Measurements from ENCODE around the gene DPH2. TPM values are rescaled to one million over a fixed set of nuclear protein-coding genes. Genes with fewer than 3 reads are reported as not detected.
A peak's percentile ranks its signal among the peaks of the same experiment; 100 is the strongest.

Gene DPH2
- 10 to 100 TPM; 12.8 to 25.5 (median 19.6) TPM for polyA plus RNA-seq (ENCODE audit: insufficient read depth in 1 of 5, insufficient read length in 5 of 5, low replicate concordance in 1 of 5)
- long read RNA-seq, donor 1, partial matches to known transcripts, result 0 of 2 reads
- long read RNA-seq, donor 1, other reads (novel, unspliced or antisense), result 0 of 2 reads
- long read RNA-seq, donor 2, partial matches to known transcripts, result 6 of 6 reads
- long read RNA-seq, donor 2, other reads (novel, unspliced or antisense), result 0 of 6 reads
- long read RNA-seq, donor 3, partial matches to known transcripts, result 0 of 5 reads
- long read RNA-seq, donor 3, other reads (novel, unspliced or antisense), result 0 of 5 reads
- long read RNA-seq, donor 4, partial matches to known transcripts, result 0 of 3 reads
- long read RNA-seq, donor 4, other reads (novel, unspliced or antisense), result 0 of 3 reads
- long read RNA-seq, donor 5, partial matches to known transcripts, result 0 of 3 reads
- long read RNA-seq, donor 5, other reads (novel, unspliced or antisense), result 0 of 3 reads
- long read RNA-seq, donor 6, partial matches to known transcripts, result 5 of 9 reads
- long read RNA-seq, donor 6, other reads (novel, unspliced or antisense), result 0 of 9 reads
- long read RNA-seq, donor 7, partial matches to known transcripts, result 0 of 3 reads
- long read RNA-seq, donor 7, other reads (novel, unspliced or antisense), result 0 of 3 reads
- long read RNA-seq, donor 8, partial matches to known transcripts, result 0 of 4 reads
- long read RNA-seq, donor 8, other reads (novel, unspliced or antisense), result 0 of 4 reads

- DNase-seq, result peak; percentile 93 to 95
Observed at GRCh38 chr1:43969746-43970466, at the start of gene DPH2. DPH2 (plus strand) TSS chr1:43970010; CDS start chr1:43970176, 166 bp downstream.

DNA sequence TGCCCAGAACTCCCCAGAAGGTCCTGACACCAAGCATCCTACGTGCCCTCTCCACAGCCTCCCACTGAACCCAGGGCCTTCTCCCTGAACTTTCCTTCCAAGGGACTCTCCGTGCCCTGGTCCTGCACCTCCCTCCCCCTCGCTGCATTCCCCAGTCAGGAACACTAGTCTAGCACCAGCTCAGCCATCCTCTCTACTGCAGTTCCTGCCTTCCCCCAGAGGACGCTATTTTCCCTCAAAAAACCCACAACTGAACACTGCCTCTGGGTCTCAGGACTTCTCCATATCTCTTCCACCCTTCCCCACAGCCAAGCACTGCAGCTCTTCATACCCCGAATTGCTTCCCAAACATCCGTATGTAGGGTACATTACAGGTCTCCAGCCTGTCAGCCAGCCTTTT, 48.8 kb upstream of the DPH2 start:
- DNase-seq, result no peak

DNA sequence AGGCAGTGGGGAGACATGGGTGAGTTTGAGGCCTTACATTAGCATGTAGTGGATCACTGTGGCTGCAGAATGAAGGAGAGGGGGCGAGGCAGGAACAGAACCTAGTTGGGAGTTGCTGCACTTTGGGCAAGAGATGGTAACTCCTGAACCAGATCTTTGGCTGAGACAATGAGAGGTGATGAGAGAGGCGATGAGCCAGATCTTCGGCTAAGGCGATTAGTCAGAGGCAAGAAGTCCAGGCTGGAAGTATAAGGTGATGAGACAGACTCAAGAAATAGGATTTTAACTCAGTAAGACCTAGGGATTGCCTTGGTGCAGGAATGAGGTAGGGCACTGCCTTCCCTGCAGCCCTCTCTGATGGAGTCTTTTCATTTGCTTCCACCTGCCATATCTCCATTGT, 45.3 kb upstream of the DPH2 start:
- DNase-seq, result no peak

- DNase-seq, result no peak
Observed at GRCh38 chr1:43925846-43926245, 44.0 kb upstream of the DPH2 start.

DNA sequence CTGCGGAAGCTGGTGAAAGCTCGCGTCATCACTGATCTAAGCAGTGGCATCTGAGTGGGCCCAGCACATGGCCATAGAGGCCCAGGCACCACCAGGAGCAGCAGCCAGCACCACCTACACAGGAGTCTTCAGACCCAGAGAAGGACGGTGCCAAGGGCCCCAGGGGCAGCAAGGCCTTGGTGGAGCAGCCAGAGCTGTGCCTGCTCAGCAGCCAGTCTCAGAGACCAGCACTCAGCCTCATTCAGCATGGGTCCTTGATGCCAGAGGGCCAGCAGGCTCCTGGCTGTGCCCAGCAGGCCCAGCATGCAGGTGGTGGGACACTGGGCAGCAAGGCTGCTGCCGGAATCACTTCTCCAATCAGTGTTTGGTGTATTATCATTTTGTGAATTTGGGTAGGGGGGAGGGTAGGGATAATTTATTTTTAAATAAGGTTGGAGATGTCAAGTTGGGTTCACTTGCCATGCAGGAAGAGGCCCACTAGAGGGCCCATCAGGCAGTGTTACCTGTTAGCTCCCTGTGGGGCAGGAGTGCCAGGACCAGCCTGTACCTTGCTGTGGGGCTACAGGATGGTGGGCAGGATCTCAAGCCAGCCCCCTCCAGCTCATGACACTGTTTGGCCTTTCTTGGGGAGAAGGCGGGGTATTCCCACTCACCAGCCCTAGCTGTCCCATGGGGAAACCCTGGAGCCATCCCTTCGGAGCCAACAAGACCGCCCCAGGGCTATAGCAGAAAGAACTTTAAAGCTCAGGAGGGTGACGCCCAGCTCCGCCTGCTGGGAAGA, 39.5 kb upstream of the DPH2 start:
- no peak for DNase-seq

GRCh38 chr1:43930949-43931275, 38.9 kb upstream of the DPH2 start:
- DNase-seq, result no peak

- no peak for DNase-seq
Observed at GRCh38 chr1:43931711-43932660, 37.8 kb upstream of the DPH2 start.

- DNase-seq, result no peak
Observed at GRCh38 chr1:43932786-43933385, 36.9 kb upstream of the DPH2 start.

DNA sequence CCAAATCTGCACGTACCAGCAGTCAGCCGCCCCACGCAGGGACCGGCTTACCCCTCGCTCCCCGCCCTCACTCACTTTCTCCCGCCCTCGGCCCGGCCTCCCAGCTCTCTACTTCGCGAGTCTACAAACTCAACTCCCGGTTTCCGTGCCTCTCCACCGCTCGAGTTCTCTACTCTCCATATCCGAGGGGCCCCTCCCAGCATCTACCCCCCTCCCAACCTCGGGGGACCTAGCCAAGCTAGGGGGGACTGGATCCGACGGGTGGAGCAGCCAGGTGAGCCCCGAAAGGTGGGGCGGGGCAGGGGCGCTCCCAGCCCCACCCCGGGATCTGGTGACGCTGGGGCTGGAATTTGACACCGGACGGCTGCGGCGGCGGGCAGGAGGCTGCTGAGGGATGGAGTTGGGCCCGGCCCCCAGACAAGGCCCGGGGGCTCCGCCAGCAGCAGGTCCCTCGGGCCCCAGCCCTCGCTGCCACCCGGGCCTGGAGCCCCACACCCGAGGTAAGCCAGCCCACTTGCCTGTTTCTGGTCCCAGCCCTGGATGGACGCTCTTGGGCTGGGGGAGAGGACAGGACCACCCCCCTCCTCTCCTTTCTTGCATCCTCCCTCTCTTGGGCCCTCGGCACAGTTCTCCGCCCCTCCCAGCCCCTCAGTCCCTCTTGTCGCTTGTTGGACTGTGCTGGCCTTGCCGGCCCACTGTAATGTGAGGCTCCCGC, 36.3 kb upstream of the DPH2 start, which contains the start of gene ARTN:
Gene ARTN (plus strand): TSS at position 416 of the 715 bp plus-strand sequence. CDS start 1,856 bp downstream, outside the sequence.
- DNase-seq, result peak in 1 of 2 donors; percentile 24

- DNase-seq, result peak in 1 of 2 donors; percentile 52
Observed at GRCh38 chr1:43934101-43934985, 35.5 kb upstream of the DPH2 start.

DNA sequence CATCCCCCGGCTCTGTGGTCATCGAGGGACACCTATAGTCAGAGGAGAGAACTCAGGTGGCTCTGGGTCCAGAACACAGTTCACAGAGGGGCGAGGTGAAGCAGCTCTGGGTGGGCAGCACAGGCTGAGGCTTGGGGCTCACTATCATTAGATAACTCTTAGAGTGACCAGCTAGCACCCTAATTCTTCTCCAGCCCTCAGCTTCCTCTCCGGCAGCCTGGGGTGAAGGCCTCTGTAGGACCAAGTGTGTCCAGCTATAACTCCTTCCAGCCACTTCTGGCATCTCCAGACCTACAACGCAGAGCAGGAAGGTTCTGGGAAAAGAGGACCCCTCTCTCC, 34.9 kb upstream of the DPH2 start:
- DNase-seq, result no peak

- no peak for DNase-seq
Observed at GRCh38 chr1:43935711-43936427, 33.9 kb upstream of the DPH2 start.

- DNase-seq, result no peak
Observed at GRCh38 chr1:43936431-43937151, 33.2 kb upstream of the DPH2 start.

DNA sequence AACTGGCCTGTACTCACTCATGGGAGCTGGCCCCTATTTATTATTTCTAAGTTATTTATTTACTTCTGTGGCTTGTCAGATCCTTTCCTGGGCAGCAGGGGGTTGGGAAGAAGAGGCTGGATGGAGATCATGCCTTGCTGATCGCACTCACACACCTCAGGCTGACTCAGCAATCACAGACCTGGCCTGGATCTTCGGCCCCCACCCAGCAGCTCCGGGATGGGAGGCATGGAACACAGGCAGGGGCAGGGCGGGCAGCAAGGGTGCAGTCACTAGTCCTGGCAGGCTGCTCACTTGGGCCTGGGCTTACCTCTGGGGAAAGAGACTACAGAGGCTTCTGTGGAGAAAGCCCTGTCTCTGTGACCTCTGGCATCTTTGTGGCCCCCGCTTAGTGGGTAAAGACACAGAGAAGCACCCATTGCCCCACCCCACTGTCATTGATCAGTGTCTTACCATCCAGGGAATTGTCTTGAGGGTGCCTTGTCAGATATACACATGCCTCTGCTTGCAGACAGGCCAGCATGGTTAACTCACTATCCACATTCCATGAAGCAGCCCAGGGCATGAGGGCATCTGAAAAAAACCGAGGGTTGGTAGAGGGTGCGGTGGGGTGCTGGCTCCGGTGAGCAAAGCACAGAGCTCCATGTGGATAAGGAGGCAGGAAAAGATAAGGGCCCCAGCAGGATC, 32.5 kb upstream of the DPH2 start:
- no peak for DNase-seq

GRCh38 chr1:43938383-43938782, 31.4 kb upstream of the DPH2 start:
- no peak for DNase-seq

DNA sequence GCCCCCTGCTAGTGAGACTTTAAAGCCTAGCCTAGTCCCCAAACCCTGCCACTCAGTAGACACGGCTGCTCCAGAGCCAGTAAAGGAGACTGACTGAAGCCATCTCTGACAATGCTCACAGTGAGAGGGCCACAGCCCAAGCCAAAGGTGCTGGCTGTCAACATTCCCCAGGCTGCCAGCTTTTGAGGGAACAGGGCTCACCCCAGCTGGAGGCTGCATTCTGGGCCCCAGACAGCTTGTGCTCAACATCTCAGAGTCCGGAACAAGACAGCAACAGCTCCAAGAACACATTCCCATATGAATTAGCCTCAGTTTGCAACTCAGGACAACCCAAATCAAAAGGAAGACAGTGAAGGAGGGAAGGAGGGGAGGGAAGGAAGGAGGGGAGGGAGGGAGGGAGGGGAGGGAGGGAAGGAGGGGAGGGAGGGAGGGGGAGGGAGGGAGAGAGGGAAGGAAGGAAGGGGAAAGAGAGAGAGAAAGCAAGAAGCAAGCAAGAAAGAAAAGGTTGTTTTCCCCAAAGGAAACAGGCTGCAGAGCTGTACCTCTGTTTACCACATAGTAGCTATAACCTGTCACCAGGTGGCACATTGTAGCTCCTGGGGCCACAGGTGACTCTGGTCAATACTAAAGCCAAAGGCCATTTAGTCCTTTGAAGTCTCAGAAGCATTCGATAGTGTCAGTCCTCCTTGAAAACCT, 30.8 kb upstream of the DPH2 start:
- peak in 1 of 2 donors; percentile 15 for DNase-seq
